Muscle layer of duodenum (tissue), 2 donors: ENCODE results near the gene SLAIN1.

Experiments used
- H3K27ac ChIP-seq: one replicate; pipeline ENCODE4 v1.7.0; 2013; ENCODE audit warnings: mild to moderate bottlenecking, low read length
- H3K27me3 ChIP-seq: one replicate; pipeline ENCODE4 v1.7.0; 2013; ENCODE audit warnings: low read depth, mild to moderate bottlenecking, control low read depth, low read length
- H3K36me3 ChIP-seq, 2 donors: one replicate each; pipeline ENCODE4 v1.7.0; 2013; ENCODE audit warnings: low read length in 2 of 2, control low read depth in 1 of 2, mild to moderate bottlenecking in 1 of 2; ENCODE audit not compliant: insufficient read depth in 2 of 2, control insufficient read depth in 1 of 2
- H3K4me1 ChIP-seq, 2 donors: one replicate each; pipeline ENCODE4 v1.7.0; 2013; ENCODE audit warnings: low read length in 2 of 2, mild to moderate bottlenecking in 2 of 2, control low read depth in 1 of 2, moderate library complexity in 1 of 2; ENCODE audit not compliant: insufficient read depth in 2 of 2, control insufficient read depth in 1 of 2
- H3K4me3 ChIP-seq, 2 donors: one replicate each; pipeline ENCODE4 v1.7.0; 2013; ENCODE audit warnings: low read length in 2 of 2, low read depth in 1 of 2, mild to moderate bottlenecking in 1 of 2
- H3K9me3 ChIP-seq, 2 donors: one replicate each; pipeline ENCODE4 v1.7.0; 2013; ENCODE audit warnings: low read length in 2 of 2, control low read depth in 1 of 2, mild to moderate bottlenecking in 1 of 2; ENCODE audit not compliant: control insufficient read depth in 1 of 2
- donor health status: healthy.

The SLAIN1 gene

GRCh38 chr13:77715233-77715891, 17.9 kb downstream of the SLAIN1 start:
- no peaks in the 10 kb centered on the region for H3K36me3 ChIP-seq
- H3K27ac ChIP-seq: no peak overlapping the region
- H3K27me3 ChIP-seq: no peaks in the 10 kb centered on the region
- no peaks in the 10 kb centered on the region for H3K4me1 ChIP-seq
- no peak overlapping the region for H3K4me3 ChIP-seq
- H3K9me3 ChIP-seq: no peaks in the 10 kb centered on the region

GRCh38 chr13:77716692-77717091, 19.2 kb downstream of the SLAIN1 start:
- Histone ChIP-seq H3K27me3 (no peaks in the 10 kb centered on the region), H3K27ac (no peak overlapping the region), H3K4me1 (no peaks in the 10 kb centered on the region), H3K36me3 (peaks cover 0 to 7% of the 10 kb centered on the region in 2 donors), H3K9me3 (no peaks in the 10 kb centered on the region), H3K4me3 (no peak overlapping the region)

- Histone ChIP-seq H3K9me3 (no peaks in the 10 kb centered on the region), H3K4me3 (no peak overlapping the region), H3K4me1 (no peaks in the 10 kb centered on the region), H3K27me3 (no peaks in the 10 kb centered on the region), H3K36me3 (peaks cover 0 to 7% of the 10 kb centered on the region in 2 donors), H3K27ac (no peak overlapping the region)
Measured at GRCh38 chr13:77717508-77717907, 20.0 kb downstream of the SLAIN1 start.

- no peaks in the 10 kb centered on the region for H3K4me1 ChIP-seq
- H3K36me3 ChIP-seq: peaks cover 0 to 7% of the 10 kb centered on the region in 2 donors
- H3K27ac ChIP-seq: no peak overlapping the region
Measured at GRCh38 chr13:77719128-77719527, 21.6 kb downstream of the SLAIN1 start.

DNA sequence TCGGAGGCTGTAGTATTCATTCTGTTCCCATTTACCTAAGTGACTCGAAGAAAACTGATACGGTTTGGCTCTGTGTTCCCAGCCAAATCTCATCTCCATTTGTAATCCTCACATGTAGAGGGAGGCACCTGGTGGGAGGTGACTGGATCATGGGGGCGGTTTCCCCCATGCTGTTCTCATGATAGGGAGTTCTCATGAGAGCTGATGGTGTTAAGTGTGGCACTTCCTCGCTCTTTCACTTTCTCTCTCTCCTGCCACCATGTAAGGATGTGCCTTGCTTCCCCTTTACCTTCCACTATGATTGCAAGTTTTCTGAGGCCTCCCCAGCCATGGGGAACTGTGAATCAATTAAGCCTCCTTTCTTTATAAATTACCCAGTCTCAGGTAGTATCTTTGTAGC, 23.5 kb downstream of the SLAIN1 start:
- Histone ChIP-seq H3K27me3 (no peaks in the 10 kb centered on the region), H3K9me3 (no peaks in the 10 kb centered on the region), H3K4me1 (no peaks in the 10 kb centered on the region), H3K27ac (no peak overlapping the region), H3K4me3 (no peak overlapping the region), H3K36me3 (peaks cover 0 to 7% of the 10 kb centered on the region in 2 donors)

More at GRCh38 chr13:77719128-77719527, 21.6 kb downstream of the SLAIN1 start:
- Histone ChIP-seq H3K4me3 (no peak overlapping the region), H3K9me3 (no peaks in the 10 kb centered on the region), H3K27me3 (no peaks in the 10 kb centered on the region)

GRCh38 chr13:77724092-77724491, 26.6 kb downstream of the SLAIN1 start:
- peaks cover 0 to 7% of the 10 kb centered on the region in 2 donors for H3K36me3 ChIP-seq
- H3K4me3 ChIP-seq: no peak overlapping the region
- no peaks in the 10 kb centered on the region for H3K9me3 ChIP-seq
- no peaks in the 10 kb centered on the region for H3K27me3 ChIP-seq
- H3K4me1 ChIP-seq: peaks cover 0 to 4% of the 10 kb centered on the region in 2 donors
- H3K27ac ChIP-seq: no peak overlapping the region

DNA sequence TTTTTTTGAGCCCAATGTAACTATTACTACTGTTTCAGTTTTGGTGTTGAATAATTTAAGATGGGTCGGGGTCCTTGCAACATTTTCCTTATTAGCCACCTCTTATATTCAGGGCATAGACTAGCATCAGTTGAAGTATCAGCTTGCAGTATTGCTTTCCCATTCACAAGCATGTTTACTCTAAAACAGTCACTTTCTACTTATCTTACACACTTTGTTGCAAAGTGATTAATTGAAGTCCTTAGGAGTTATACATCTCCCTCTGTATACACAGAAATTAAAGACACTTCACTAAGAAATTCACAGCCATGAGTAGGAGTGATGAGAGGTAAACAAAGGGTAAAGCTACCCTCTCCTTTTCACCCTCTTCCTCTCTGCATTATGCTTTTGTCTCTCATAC, 27.6 kb downstream of the SLAIN1 start:
- H3K27ac ChIP-seq: no peak overlapping the region
- H3K4me1 ChIP-seq: peaks cover 0 to 4% of the 10 kb centered on the region in 2 donors
- H3K36me3 ChIP-seq: peaks cover 0 to 7% of the 10 kb centered on the region in 2 donors
- no peak overlapping the region for H3K4me3 ChIP-seq
- H3K27me3 ChIP-seq: no peaks in the 10 kb centered on the region
- no peaks in the 10 kb centered on the region for H3K9me3 ChIP-seq

GRCh38 chr13:77728265-77729125, 31.0 kb downstream of the SLAIN1 start:
- Histone ChIP-seq H3K27me3 (no peaks in the 10 kb centered on the region), H3K4me1 (peaks cover 0 to 4% of the 10 kb centered on the region in 2 donors), H3K9me3 (no peaks in the 10 kb centered on the region), H3K36me3 (no peaks in the 10 kb centered on the region), H3K4me3 (no peak overlapping the region), H3K27ac (no peak overlapping the region)

DNA sequence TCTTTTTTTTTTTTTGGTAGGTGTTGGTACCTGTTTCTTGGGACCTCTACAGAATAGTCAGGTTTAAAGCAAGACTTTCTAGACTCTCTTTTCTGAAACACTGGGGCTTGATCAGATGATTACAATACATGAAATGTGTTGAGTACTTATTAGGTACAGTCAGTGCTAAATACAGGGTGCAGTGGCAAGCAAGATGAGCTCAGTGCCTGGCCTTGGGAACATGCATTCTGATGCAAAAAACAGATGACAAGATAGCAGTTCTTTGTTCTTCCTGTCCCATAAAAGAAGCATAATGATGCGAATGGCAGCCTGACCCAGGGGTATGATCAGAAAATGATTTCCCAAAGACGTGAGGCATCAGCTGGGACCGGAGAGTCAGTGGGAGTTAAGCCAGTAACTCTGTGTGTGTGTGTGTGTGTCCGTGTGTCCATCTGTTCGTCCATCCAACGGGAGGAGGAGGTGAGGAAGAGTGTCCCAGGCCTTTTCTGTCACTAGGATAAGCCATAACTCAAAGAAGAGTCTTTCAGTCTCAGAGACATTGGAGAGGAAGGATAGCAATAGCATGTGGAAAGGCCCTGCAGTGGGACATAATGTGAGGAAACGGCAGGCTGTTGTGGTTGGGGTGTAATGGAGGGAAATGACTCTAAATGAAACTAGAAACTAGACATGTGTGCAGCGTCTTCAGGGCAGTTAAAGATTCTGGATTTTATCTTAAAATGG, 32.2 kb downstream of the SLAIN1 start:
- H3K36me3 ChIP-seq: no peaks in the 10 kb centered on the region
- peaks cover 0 to 4% of the 10 kb centered on the region in 2 donors for H3K4me1 ChIP-seq
- no peak overlapping the region for H3K27ac ChIP-seq
- no peak overlapping the region for H3K4me3 ChIP-seq
- no peaks in the 10 kb centered on the region for H3K27me3 ChIP-seq
- H3K9me3 ChIP-seq: no peaks in the 10 kb centered on the region

DNA sequence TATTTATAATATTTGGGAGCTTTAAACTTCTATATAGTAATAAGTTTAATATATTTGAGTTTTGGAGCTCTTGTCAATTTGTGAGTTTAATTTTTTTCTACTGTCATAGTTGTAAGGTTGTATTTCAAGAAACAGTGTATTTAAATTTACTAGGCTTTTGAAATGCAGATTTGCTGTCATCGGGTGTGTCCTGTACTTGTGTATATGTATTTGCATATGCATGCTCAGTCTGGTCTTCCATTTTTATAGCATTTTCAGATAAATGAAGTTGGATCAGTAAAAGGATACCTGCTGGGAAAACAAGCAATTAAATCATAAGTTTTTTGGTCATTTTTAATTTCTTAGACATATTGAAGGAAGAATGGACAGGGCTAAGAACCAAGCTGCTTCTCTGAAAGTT, 33.1 kb downstream of the SLAIN1 start:
- H3K4me3 ChIP-seq: no peak overlapping the region
- H3K27me3 ChIP-seq: no peaks in the 10 kb centered on the region
- peaks cover 0 to 4% of the 10 kb centered on the region in 2 donors for H3K4me1 ChIP-seq
- H3K9me3 ChIP-seq: no peaks in the 10 kb centered on the region
- no peaks in the 10 kb centered on the region for H3K36me3 ChIP-seq
- H3K27ac ChIP-seq: no peak overlapping the region

DNA sequence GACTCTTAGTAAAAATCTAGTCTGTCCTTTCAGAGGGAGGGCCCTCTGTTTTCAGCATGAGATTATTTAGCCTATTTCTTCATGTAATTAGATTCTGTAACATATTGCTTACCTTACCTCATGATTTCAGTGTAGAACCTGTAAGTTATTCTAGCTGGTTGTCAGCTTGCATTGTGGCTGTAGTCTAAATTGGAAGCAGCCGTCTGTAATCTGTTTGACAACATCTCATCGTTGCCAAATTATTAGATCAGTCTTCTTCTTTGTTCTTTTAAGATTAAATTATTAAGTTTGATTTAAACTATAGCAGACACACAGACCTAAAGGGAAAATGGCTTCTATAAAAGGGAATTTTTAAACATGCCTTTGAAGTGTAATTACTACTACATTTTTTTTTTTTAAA, 34.8 kb downstream of the SLAIN1 start:
- no peaks in the 10 kb centered on the region for H3K9me3 ChIP-seq
- peaks cover 0 to 4% of the 10 kb centered on the region in 2 donors for H3K4me1 ChIP-seq
- H3K4me3 ChIP-seq: no peak overlapping the region
- H3K27ac ChIP-seq: no peak overlapping the region
- no peaks in the 10 kb centered on the region for H3K36me3 ChIP-seq
- no peaks in the 10 kb centered on the region for H3K27me3 ChIP-seq
